AG08395 (cell line): ENCODE measurements around the gene BBS1.
A peak's percentile ranks its signal among the peaks of the same experiment; 100 is the strongest.

ENCODE experiments used
- DNase-seq: peaks from one replicate; pipeline ENCODE4 v3.0.0; 2012; ENCODE audit warnings: mixed read lengths, low spot score

Gene BBS1

GRCh38 chr11:66549696-66550095, 39.3 kb downstream of the BBS1 start:
- DNase-seq, result no peak

GRCh38 chr11:66550887-66551286, 40.5 kb downstream of the BBS1 start:
- no peak for DNase-seq

- DNase-seq, result no peak
Measured at GRCh38 chr11:66554602-66555001, 44.2 kb downstream of the BBS1 start.

GRCh38 chr11:66555416-66555815, 45.0 kb downstream of the BBS1 start:
- DNase-seq, result no peak

GRCh38 chr11:66556086-66556485, 45.7 kb downstream of the BBS1 start:
- DNase-seq, result no peak

- DNase-seq, result no peak
Measured at GRCh38 chr11:66557733-66558326, 47.4 kb downstream of the BBS1 start.

GRCh38 chr11:66559142-66559865, 48.9 kb downstream of the BBS1 start:
- DNase-seq, result peak; percentile 35

- no peak for DNase-seq
Measured at GRCh38 chr11:66559866-66560676, 49.6 kb downstream of the BBS1 start.

GRCh38 chr11:66561178-66561974, 50.9 kb downstream of the BBS1 start:
- no peak for DNase-seq

GRCh38 chr11:66561975-66562248, 51.5 kb downstream of the BBS1 start:
- no peak for DNase-seq

GRCh38 chr11:66562275-66562674, 51.8 kb downstream of the BBS1 start:
- DNase-seq, result no peak

- no peak for DNase-seq
Measured at GRCh38 chr11:66562907-66563583, 52.6 kb downstream of the BBS1 start.

GRCh38 chr11:66563832-66564231, 53.4 kb downstream of the BBS1 start:
- DNase-seq, result no peak

GRCh38 chr11:66564538-66564937, 54.1 kb downstream of the BBS1 start:
- no peak for DNase-seq

- no peak for DNase-seq
Measured at GRCh38 chr11:66564984-66565383, 54.5 kb downstream of the BBS1 start.

GRCh38 chr11:66566221-66566620, 55.8 kb downstream of the BBS1 start:
- no peak for DNase-seq

GRCh38 chr11:66567787-66568123, 57.3 kb downstream of the BBS1 start:
- no peak for DNase-seq

GRCh38 chr11:66568124-66568916, 57.9 kb downstream of the BBS1 start, which contains the start of gene CTSF:
Gene CTSF, minus strand, starts transcription at chr11:66568606. Its CDS starts 120 bp downstream, at chr11:66568486.
- DNase-seq, result peak; percentile 99

- DNase-seq, result no peak
Measured at GRCh38 chr11:66569076-66569475, 58.6 kb downstream of the BBS1 start.

- no peak for DNase-seq
Measured at GRCh38 chr11:66570079-66570849, 59.8 kb downstream of the BBS1 start.
